ENCODE data around the gene WNK2.

DNA sequence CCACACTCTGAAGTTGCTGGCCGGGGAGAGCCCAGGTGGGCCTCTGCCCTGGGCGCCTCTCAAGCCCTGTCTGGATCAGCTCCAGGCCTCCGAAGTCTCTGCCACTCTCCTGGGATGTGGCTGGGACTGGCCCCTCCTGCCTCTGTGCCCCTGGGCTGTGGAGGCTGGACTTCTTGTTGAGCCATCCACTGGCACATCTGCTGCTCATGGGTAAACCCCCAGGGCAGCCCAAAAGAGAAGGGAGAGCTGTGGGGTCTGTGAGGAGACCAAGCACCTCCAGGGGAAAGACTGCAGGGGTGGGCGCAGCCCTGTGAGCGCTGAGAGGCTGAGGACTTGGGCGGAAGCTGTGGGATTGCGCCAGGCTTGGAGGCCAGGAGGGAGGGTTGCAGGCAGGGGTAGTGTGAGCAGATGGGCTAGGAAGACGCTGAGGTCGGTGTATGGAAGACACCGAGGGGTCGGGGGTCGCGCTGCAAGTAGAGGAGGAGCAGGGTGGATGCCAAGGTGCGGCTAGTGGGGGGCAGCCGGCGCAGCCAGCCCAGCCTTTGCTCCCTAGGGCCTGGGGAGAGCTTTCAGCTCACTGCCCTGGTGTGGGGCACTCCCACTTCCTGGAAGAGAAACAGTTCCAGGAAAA is 118.1 kb downstream of the WNK2 start:
- TF ChIP-seq, protein P1, sequence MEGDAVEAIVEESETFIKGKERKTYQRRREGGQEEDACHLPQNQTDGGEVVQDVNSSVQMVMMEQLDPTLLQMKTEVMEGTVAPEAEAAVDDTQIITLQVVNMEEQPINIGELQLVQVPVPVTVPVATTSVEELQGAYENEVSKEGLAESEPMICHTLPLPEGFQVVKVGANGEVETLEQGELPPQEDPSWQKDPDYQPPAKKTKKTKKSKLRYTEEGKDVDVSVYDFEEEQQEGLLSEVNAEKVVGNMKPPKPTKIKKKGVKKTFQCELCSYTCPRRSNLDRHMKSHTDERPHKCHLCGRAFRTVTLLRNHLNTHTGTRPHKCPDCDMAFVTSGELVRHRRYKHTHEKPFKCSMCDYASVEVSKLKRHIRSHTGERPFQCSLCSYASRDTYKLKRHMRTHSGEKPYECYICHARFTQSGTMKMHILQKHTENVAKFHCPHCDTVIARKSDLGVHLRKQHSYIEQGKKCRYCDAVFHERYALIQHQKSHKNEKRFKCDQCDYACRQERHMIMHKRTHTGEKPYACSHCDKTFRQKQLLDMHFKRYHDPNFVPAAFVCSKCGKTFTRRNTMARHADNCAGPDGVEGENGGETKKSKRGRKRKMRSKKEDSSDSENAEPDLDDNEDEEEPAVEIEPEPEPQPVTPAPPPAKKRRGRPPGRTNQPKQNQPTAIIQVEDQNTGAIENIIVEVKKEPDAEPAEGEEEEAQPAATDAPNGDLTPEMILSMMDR (IDR thresholded peaks at IDR 0.05; ENCODE audit: low read depth, low read length, poor library complexity, severe bottlenecking), result no peak
- no peak for TF ChIP-seq EZH2phosphoT487 (IDR thresholded peaks at IDR 0.05; ENCODE audit: borderline replicate concordance, low read length)

Measured in DOHH2 (cell line).